ENCODE results near the gene C11orf91.

DNA sequence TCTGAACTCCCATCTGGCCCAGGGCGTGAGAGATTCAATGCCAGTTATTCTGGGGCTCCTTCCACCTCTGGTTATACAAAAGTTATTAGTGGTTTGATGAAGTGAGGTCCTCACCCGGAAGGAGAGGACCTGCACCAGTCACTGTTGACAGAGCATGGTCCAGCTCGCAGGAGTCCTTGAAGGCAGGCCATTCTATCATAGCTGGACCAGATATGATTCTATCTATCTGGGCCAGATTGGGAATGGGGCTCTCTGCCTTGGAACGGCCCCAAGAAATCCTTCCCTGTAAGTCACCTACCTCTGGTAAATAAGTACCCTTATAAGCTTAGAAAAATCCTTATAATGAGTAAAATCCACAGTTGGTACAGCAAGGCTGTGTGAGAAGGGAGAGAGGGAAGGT, 50.7 kb downstream of the C11orf91 start:
- TF ChIP-seq, protein P1, sequence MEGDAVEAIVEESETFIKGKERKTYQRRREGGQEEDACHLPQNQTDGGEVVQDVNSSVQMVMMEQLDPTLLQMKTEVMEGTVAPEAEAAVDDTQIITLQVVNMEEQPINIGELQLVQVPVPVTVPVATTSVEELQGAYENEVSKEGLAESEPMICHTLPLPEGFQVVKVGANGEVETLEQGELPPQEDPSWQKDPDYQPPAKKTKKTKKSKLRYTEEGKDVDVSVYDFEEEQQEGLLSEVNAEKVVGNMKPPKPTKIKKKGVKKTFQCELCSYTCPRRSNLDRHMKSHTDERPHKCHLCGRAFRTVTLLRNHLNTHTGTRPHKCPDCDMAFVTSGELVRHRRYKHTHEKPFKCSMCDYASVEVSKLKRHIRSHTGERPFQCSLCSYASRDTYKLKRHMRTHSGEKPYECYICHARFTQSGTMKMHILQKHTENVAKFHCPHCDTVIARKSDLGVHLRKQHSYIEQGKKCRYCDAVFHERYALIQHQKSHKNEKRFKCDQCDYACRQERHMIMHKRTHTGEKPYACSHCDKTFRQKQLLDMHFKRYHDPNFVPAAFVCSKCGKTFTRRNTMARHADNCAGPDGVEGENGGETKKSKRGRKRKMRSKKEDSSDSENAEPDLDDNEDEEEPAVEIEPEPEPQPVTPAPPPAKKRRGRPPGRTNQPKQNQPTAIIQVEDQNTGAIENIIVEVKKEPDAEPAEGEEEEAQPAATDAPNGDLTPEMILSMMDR (IDR thresholded peaks at IDR 0.05): no peak
- no peak for TF ChIP-seq POLR2AphosphoS5 (IDR thresholded peaks at IDR 0.05; ENCODE audit: insufficient read depth in 1 of 2, low read depth in 1 of 2)

Data from vagina (tissue), 2 donors.